SK-N-SH (cell line): ENCODE data around the gene RNFT2. TPM values are rescaled to one million over a fixed set of nuclear protein-coding genes. Genes with fewer than 3 reads are reported as not detected.
A peak's percentile ranks its signal among the peaks of the same experiment; 100 is the strongest.

Source experiments
- CTCF ChIA-PET: fragments of 300-600, 350-600 bp; formaldehyde crosslinking; extraction: SDS; loops from one replicate; lab custom pipeline; 2021; lab: Yijun Ruan, JAX
- POLR2A ChIA-PET: fragments of 350-600 bp; sonication (Branson Sonifier 250); formaldehyde crosslinking; extraction: SDS; loops from one replicate; lab custom pipeline; 2020; ENCODE audit warnings: antibody characterized with exemption, inconsistent platforms; lab: Yijun Ruan, JAX
- DNase-seq: peaks from one replicate; pipeline ENCODE4 v3.0.0; 2012
- H2AFZ ChIP-seq: fragments of 200-600 bp; sonication (generic); 2 replicates; pipeline ENCODE4 v1.8.1; 2016; ENCODE audit warnings: antibody characterized with exemption, mild to moderate bottlenecking, low read depth
- H3F3A ChIP-seq: fragments of 200-600 bp; sonication (generic); replicated peaks from 2 replicates; pipeline ENCODE3; 2016; ENCODE audit warnings: antibody characterized with exemption, mild to moderate bottlenecking; ENCODE audit not compliant: insufficient read depth
- H3K27ac ChIP-seq, 2 experiments: fragments of 200-500 bp in 1 of 2; fragments of 200-600 bp in 1 of 2; sonication (Bioruptor generic) in 1 of 2; sonication (generic), shearing (Covaris generic) in 1 of 2; 2 replicates each; pipeline versions ENCODE4 v1.5.1 to v1.6.1; 2014 to 2016; ENCODE audit warnings: low read depth in 2 of 2, inconsistent platforms in 1 of 2, low read length in 1 of 2, mild to moderate bottlenecking in 1 of 2, mixed read lengths in 1 of 2
- H3K27me3 ChIP-seq: fragments of 200-600 bp; sonication (generic), shearing (Covaris generic); 2 replicates; pipeline ENCODE4 v1.6.1; 2016; ENCODE audit warnings: mixed run types; ENCODE audit not compliant: insufficient read depth
- H3K36me3 ChIP-seq, 2 experiments: fragments of 200-500 bp in 1 of 2; fragments of 200-600 bp in 1 of 2; sonication (Bioruptor generic) in 1 of 2; sonication (generic) in 1 of 2; replicated peaks in 1 of 2; 2 replicates each; pipeline versions ENCODE3 to v1.5.1; 2014 to 2016; ENCODE audit warnings: low read length in 1 of 2, mild to moderate bottlenecking in 1 of 2; ENCODE audit not compliant: insufficient read depth in 2 of 2, control insufficient read depth in 1 of 2
- H3K4me1 ChIP-seq, 2 experiments: fragments of 200-500 bp in 1 of 2; fragments of 200-600 bp in 1 of 2; sonication (Bioruptor generic) in 1 of 2; sonication (generic), shearing (Covaris generic) in 1 of 2; 2 replicates each; pipeline versions ENCODE4 v1.5.1 to v1.6.1; 2014 to 2016; ENCODE audit warnings: low read depth in 1 of 2, low read length in 1 of 2, mixed run types in 1 of 2; ENCODE audit not compliant: insufficient read depth in 2 of 2, control insufficient read depth in 1 of 2
- H3K4me2 ChIP-seq: fragments of 200-600 bp; sonication (generic), shearing (Covaris generic); 2 replicates; pipeline ENCODE4 v1.6.1; 2017; ENCODE audit warnings: mixed run types
- H3K4me3 ChIP-seq, 2 experiments: fragments of 200-500 bp in 1 of 2; fragments of 200-600 bp in 1 of 2; sonication (Bioruptor generic) in 1 of 2; sonication (generic), shearing (Covaris generic) in 1 of 2; 2 replicates each; pipeline versions ENCODE4 v1.5.1 to v1.8.1; 2014 to 2016; ENCODE audit warnings: low read depth in 2 of 2, inconsistent platforms in 1 of 2, low read length in 1 of 2, mild to moderate bottlenecking in 1 of 2, mixed read lengths in 1 of 2, moderate library complexity in 1 of 2
- H3K79me2 ChIP-seq: fragments of 200-600 bp; sonication (generic); 2 replicates; pipeline ENCODE4 v1.8.1; 2017; ENCODE audit warnings: mild to moderate bottlenecking; ENCODE audit not compliant: insufficient read depth
- H3K9ac ChIP-seq: fragments of 200-600 bp; sonication (generic); 2 replicates; pipeline ENCODE4 v1.6.1; 2017; ENCODE audit warnings: mixed run types
- H3K9me2 ChIP-seq: fragments of 200-600 bp; sonication (generic); 2 replicates; pipeline ENCODE4 v1.6.1; 2017; ENCODE audit warnings: mixed run types
- H3K9me3 ChIP-seq: fragments of 200-600 bp; sonication (generic); 2 replicates; pipeline ENCODE4 v1.6.1; 2017; ENCODE audit warnings: mixed run types, mild to moderate bottlenecking, moderate library complexity
- H4K20me1 ChIP-seq: fragments of 200-600 bp; sonication (generic); 2 replicates; pipeline ENCODE4 v1.6.1; 2017; ENCODE audit warnings: mild to moderate bottlenecking, mixed run types; ENCODE audit not compliant: insufficient read depth
- EP300 ChIP-seq, 2 experiments: IDR thresholded peaks; 2 replicates each; pipeline versions ENCODE4 v1.4.0 to v1.6.1; 2012; ENCODE audit warnings: borderline replicate concordance in 1 of 2, low read depth in 1 of 2, low read length in 1 of 2
- EZH2phosphoT487 ChIP-seq: fragments of 200-600 bp; sonication (generic); IDR thresholded peaks from 2 replicates; pipeline ENCODE4 v1.6.1; 2017; ENCODE audit warnings: low read depth, mixed run types, mild to moderate bottlenecking, antibody characterized with exemption, moderate library complexity, borderline replicate concordance
- FOXJ3 ChIP-seq: sonication (generic); formaldehyde crosslinking; IDR thresholded peaks from 2 replicates; pipeline ENCODE4 v1.5.1; 2020; ENCODE audit warnings: mild to moderate bottlenecking, missing genetic modification reagents
- GABPA ChIP-seq: IDR thresholded peaks from 2 replicates; pipeline ENCODE4 v1.4.0; 2012; ENCODE audit warnings: low read depth, mild to moderate bottlenecking
- GATA2 ChIP-seq: sonication (generic); formaldehyde crosslinking; IDR thresholded peaks from 2 replicates; pipeline ENCODE4 v1.5.0; 2020; ENCODE audit warnings: mild to moderate bottlenecking, missing genetic modification reagents
- IRF3 ChIP-seq: fragments of 150-350 bp; IDR thresholded peaks from 2 replicates; pipeline ENCODE4 v1.6.1; 2016; ENCODE audit warnings: mild to moderate bottlenecking, low read depth, low read length
- MAX ChIP-seq: IDR thresholded peaks from 2 replicates; pipeline ENCODE4 v1.4.0; 2012; ENCODE audit warnings: low read depth
- MEF2A ChIP-seq: IDR thresholded peaks from 2 replicates; pipeline ENCODE4 v1.4.0; 2012; ENCODE audit warnings: low read depth, borderline replicate concordance
- NRF1 ChIP-seq: IDR thresholded peaks from 2 replicates; pipeline ENCODE4 v1.6.1; 2012; ENCODE audit warnings: low read depth, mild to moderate bottlenecking, low read length
- PBX3 ChIP-seq: IDR thresholded peaks from 2 replicates; pipeline ENCODE4; 2012
- RCOR1 ChIP-seq: fragments of 150-350 bp; IDR thresholded peaks from 2 replicates; pipeline ENCODE4 v1.6.1; 2017; ENCODE audit warnings: antibody characterized with exemption, low read length
- REST ChIP-seq: IDR thresholded peaks from 2 replicates; pipeline ENCODE4 v1.6.1; 2012; ENCODE audit warnings: mild to moderate bottlenecking, low read depth, low read length, moderate library complexity
- RXRA ChIP-seq: IDR thresholded peaks from 2 replicates; pipeline ENCODE4 v1.4.0; 2012; ENCODE audit warnings: low read depth, mild to moderate bottlenecking, borderline replicate concordance
- TAF1 ChIP-seq: IDR thresholded peaks from 2 replicates; pipeline ENCODE4 v1.6.1; 2012; ENCODE audit warnings: low read depth, mild to moderate bottlenecking, low read length, moderate library complexity, borderline replicate concordance
- TEAD4 ChIP-seq: IDR thresholded peaks from 2 replicates; pipeline ENCODE4 v1.4.0; 2012; ENCODE audit warnings: mild to moderate bottlenecking, borderline replicate concordance; ENCODE audit not compliant: insufficient read depth
- USF1 ChIP-seq: IDR thresholded peaks from 2 replicates; pipeline ENCODE4 v1.4.0; 2012; ENCODE audit warnings: low read depth, borderline replicate concordance
- USF2 ChIP-seq: fragments of 150-350 bp; IDR thresholded peaks from 2 replicates; pipeline ENCODE4 v1.6.1; 2017; ENCODE audit warnings: antibody characterized with exemption, low read length, low read depth, borderline replicate concordance
- WGBS: methylation state at CpG from one replicate; pipeline ENCODE4 v1.1.6; 2017; ENCODE audit warnings: low lambda C conversion rate; 5-methylcytosine and 5-hydroxymethylcytosine counted together
- polyA plus RNA-seq, 3 experiments: library from polyadenylated mRNA; depleted of rRNA; stranded (reverse); fragments of >200 nt; gene quantifications; 2 replicates each; pipeline ENCODE4 v1.2.3, GENCODE V29; 2012

The RNFT2 gene
- polyA plus RNA-seq, 1 of the 3 experiments (the other 2 are of a cell fraction), result 3.8 TPM

GRCh38 chr12:116689979-116690744 lies 48.0 kb upstream of the RNFT2 start:
- Histone ChIP-seq H3K79me2 (no peaks in the 10 kb centered on the region), H3K36me3 (no peaks in the 10 kb centered on the region), H3K4me2 (no peak overlapping the region), H3K9me3 (no peaks in the 10 kb centered on the region), H3K4me1 (peaks cover 0 to 22% of the 10 kb centered on the region in 2 experiments; a peak in 3 of 4 replicates), H3K27me3 (peaks cover 6% of the 10 kb centered on the region; the same call in 1 of the 2 replicates), H3K27ac (no peak overlapping the region), H4K20me1 (no peaks in the 10 kb centered on the region), H3K9ac (no peak overlapping the region), H2AFZ (no peak overlapping the region), H3K9me2 (no peaks in the 10 kb centered on the region), H3K4me3 (no peak overlapping the region), H3F3A (no peaks in the 10 kb centered on the region)
- 29% methylated on average over 8 of the region's 8 CpGs for WGBS
- peak; percentile 43 for DNase-seq
- POLR2A ChIA-PET, result no interaction called here
- CTCF ChIA-PET, result interaction anchor here (0.8 to 2.7 kb wide), 8 partner anchors 8 to 624 kb away, joined by 3 to 15 read pairs (median 4); partner anchors contain the start of gene HRK
- TF ChIP-seq RCOR1 (peak; percentile 49; the same call in 1 of the 2 replicates), USF1 (no peak), FOXJ3 (no peak), RXRA (no peak), IRF3 (no peak), MEF2A (no peak), EP300 (IDR thresholded peaks at IDR 0.05; ENCODE audit: borderline replicate concordance in 1 of 2, low read depth in 1 of 2, low read length in 1 of 2) (no peak), MAX (no peak), GABPA (no peak), TAF1 (no peak), PBX3 (0 out of 2 replicates have a peak, but pooled peaks have one; percentile 9), USF2 (no peak), REST (no peak), TEAD4 (no peak), NRF1 (no peak), GATA2 (CRISPR knock-in tag) (peak; percentile 41; the same call in 1 of the 2 replicates), EZH2phosphoT487 (no peak)
